Measurements from ENCODE around the gene TGFBR1.

TGFBR1 gene

DNA sequence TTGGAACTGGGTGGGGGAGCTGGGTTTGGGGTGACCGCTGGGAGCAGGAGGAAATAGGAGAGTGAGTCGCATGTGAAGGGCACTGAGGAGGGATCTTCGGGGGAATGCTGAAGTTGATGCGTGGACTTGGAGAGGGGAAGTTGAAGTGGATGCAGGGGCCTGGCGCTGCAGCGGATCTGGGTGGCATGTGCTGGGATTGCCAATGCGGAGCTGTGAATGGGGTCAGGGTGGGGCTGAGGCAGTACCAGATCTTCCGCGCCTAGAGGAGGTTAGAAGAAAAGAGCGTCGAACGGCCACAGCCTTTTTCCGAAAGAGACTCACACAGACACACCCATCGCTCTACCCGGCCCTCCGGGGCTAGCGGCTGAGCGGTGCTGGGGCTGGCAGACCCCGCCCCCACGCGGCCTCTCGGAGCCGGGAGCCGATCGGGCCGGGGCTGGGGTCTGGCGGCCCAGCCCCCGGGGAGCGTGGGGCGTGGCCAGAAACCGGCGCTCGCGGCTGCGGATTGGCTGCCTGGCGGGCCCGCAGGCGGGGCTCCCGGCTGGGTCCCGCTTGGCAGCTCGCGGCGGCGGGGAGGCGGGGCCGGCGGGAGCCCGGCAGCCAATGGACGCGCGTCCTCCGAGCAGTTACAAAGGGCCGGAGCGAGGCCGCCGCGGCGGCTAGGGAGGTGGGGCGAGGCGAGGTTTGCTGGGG is at the start of gene TGFBR1:
TGFBR1 (plus strand) TSS at position 655 of the 693 bp plus-strand sequence. CDS start 93 bp downstream, outside the sequence.
- no peaks in the 10 kb centered on the region for H3K9me3 ChIP-seq (ENCODE audit: control insufficient read depth, insufficient read depth, low read depth, low read length)
- H3K4me3 ChIP-seq (ENCODE audit: low read depth, low read length): peak within 1 kb of the TSS; percentile 74
- H3K4me1 ChIP-seq (ENCODE audit: control insufficient read depth, insufficient read depth, low read length): no peaks in the 10 kb centered on the region
- ChIA-PET POLR2A (interaction anchor here (0.7 to 1.9 kb wide), 3 partner anchors 10 to 31 kb away, joined by 3 to 5 read pairs (median 4); no protein-coding TSS in a partner anchor), CTCF (interaction anchor here (0.6 to 2.1 kb wide), 10 partner anchors 8 to 257 kb away, joined by 3 to 9 read pairs (median 4); no protein-coding TSS in a partner anchor)
- peak within 1 kb of the TSS; percentile 55; the same call in 1 of the 2 replicates for H3K27ac ChIP-seq (ENCODE audit: extremely low read depth, low read depth, low read length)
- no peaks in the 10 kb centered on the region for H3K36me3 ChIP-seq (ENCODE audit: control insufficient read depth in 2 of 2, insufficient read depth in 1 of 2, low read length in 2 of 2)
- TF ChIP-seq SP7 (tag by site-specific recombination; IDR thresholded peaks at IDR 0.05) (no peak), ZNF645 (tag by site-specific recombination; IDR thresholded peaks at IDR 0.05) (no peak), ZNF16 (tag by site-specific recombination; IDR thresholded peaks at IDR 0.05; ENCODE audit: low read depth) (no peak), ZNF202 (tag by site-specific recombination; IDR thresholded peaks at IDR 0.05; ENCODE audit: borderline replicate concordance) (no peak), KLF10 (tag by site-specific recombination; IDR thresholded peaks at IDR 0.05) (peak; percentile 89), ZNF266 (tag by site-specific recombination; IDR thresholded peaks at IDR 0.05; ENCODE audit: low read depth) (no peak), ZNF792 (tag by site-specific recombination; IDR thresholded peaks at IDR 0.05) (no peak), ZNF670 (tag by site-specific recombination; IDR thresholded peaks at IDR 0.05; ENCODE audit: low read depth) (no peak), GLIS1 (tag by site-specific recombination; IDR thresholded peaks at IDR 0.05) (peak; percentile 40; the same call in 1 of the 2 replicates), ZFP3 (tag by site-specific recombination; IDR thresholded peaks at IDR 0.05; ENCODE audit: low read depth) (no peak), ZNF791 (tag by site-specific recombination; IDR thresholded peaks at IDR 0.05) (no peak), ZNF521 (tag by site-specific recombination; IDR thresholded peaks at IDR 0.05) (no peak), ZNF654 (tag by site-specific recombination; IDR thresholded peaks at IDR 0.05; ENCODE audit: low read depth) (no peak), IKZF3 (tag by site-specific recombination; IDR thresholded peaks at IDR 0.05) (no peak), ZNF596 (tag by site-specific recombination; IDR thresholded peaks at IDR 0.05) (no peak), KLF8 (tag by site-specific recombination; IDR thresholded peaks at IDR 0.05) (peak; percentile 43; the same call in 1 of the 2 replicates), ZNF513 (tag by site-specific recombination; IDR thresholded peaks at IDR 0.05) (no peak), ZNF354C (tag by site-specific recombination; IDR thresholded peaks at IDR 0.05; ENCODE audit: borderline replicate concordance, low read depth) (no peak), MYNN (tag by site-specific recombination; IDR thresholded peaks at IDR 0.05; ENCODE audit: borderline replicate concordance) (no peak), ZNF146 (tag by site-specific recombination; IDR thresholded peaks at IDR 0.05) (no peak), ZNF560 (tag by site-specific recombination; IDR thresholded peaks at IDR 0.05; ENCODE audit: borderline replicate concordance) (no peak), ZBTB8A (tag by site-specific recombination; IDR thresholded peaks at IDR 0.05) (no peak), ZBTB20 (tag by site-specific recombination; IDR thresholded peaks at IDR 0.05) (peak; percentile 90), FEZF1 (tag by site-specific recombination; IDR thresholded peaks at IDR 0.05) (peak; percentile 39; the same call in 1 of the 2 replicates), PBX3 (CRISPR knock-in tag; IDR thresholded peaks at IDR 0.05) (no peak), ZNF184 (tag by site-specific recombination; IDR thresholded peaks at IDR 0.05) (no peak)
- TF ChIP-seq, protein P1, sequence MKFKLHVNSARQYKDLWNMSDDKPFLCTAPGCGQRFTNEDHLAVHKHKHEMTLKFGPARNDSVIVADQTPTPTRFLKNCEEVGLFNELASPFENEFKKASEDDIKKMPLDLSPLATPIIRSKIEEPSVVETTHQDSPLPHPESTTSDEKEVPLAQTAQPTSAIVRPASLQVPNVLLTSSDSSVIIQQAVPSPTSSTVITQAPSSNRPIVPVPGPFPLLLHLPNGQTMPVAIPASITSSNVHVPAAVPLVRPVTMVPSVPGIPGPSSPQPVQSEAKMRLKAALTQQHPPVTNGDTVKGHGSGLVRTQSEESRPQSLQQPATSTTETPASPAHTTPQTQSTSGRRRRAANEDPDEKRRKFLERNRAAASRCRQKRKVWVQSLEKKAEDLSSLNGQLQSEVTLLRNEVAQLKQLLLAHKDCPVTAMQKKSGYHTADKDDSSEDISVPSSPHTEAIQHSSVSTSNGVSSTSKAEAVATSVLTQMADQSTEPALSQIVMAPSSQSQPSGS (tag by site-specific recombination; IDR thresholded peaks at IDR 0.05; ENCODE audit: low read depth): no peak
- TF ChIP-seq, protein P2, sequence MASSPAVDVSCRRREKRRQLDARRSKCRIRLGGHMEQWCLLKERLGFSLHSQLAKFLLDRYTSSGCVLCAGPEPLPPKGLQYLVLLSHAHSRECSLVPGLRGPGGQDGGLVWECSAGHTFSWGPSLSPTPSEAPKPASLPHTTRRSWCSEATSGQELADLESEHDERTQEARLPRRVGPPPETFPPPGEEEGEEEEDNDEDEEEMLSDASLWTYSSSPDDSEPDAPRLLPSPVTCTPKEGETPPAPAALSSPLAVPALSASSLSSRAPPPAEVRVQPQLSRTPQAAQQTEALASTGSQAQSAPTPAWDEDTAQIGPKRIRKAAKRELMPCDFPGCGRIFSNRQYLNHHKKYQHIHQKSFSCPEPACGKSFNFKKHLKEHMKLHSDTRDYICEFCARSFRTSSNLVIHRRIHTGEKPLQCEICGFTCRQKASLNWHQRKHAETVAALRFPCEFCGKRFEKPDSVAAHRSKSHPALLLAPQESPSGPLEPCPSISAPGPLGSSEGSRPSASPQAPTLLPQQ (tag by site-specific recombination; IDR thresholded peaks at IDR 0.05): no peak
- TF ChIP-seq, protein P3, sequence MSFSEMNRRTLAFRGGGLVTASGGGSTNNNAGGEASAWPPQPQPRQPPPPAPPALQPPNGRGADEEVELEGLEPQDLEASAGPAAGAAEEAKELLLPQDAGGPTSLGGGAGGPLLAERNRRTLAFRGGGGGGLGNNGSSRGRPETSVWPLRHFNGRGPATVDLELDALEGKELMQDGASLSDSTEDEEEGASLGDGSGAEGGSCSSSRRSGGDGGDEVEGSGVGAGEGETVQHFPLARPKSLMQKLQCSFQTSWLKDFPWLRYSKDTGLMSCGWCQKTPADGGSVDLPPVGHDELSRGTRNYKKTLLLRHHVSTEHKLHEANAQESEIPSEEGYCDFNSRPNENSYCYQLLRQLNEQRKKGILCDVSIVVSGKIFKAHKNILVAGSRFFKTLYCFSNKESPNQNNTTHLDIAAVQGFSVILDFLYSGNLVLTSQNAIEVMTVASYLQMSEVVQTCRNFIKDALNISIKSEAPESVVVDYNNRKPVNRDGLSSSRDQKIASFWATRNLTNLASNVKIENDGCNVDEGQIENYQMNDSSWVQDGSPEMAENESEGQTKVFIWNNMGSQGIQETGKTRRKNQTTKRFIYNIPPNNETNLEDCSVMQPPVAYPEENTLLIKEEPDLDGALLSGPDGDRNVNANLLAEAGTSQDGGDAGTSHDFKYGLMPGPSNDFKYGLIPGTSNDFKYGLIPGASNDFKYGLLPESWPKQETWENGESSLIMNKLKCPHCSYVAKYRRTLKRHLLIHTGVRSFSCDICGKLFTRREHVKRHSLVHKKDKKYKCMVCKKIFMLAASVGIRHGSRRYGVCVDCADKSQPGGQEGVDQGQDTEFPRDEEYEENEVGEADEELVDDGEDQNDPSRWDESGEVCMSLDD (tag by site-specific recombination; IDR thresholded peaks at IDR 0.05): no peak

Data from HEK293 (cell line).